ENCODE measurements around the gene FLYWCH2.

FLYWCH2 gene

DNA sequence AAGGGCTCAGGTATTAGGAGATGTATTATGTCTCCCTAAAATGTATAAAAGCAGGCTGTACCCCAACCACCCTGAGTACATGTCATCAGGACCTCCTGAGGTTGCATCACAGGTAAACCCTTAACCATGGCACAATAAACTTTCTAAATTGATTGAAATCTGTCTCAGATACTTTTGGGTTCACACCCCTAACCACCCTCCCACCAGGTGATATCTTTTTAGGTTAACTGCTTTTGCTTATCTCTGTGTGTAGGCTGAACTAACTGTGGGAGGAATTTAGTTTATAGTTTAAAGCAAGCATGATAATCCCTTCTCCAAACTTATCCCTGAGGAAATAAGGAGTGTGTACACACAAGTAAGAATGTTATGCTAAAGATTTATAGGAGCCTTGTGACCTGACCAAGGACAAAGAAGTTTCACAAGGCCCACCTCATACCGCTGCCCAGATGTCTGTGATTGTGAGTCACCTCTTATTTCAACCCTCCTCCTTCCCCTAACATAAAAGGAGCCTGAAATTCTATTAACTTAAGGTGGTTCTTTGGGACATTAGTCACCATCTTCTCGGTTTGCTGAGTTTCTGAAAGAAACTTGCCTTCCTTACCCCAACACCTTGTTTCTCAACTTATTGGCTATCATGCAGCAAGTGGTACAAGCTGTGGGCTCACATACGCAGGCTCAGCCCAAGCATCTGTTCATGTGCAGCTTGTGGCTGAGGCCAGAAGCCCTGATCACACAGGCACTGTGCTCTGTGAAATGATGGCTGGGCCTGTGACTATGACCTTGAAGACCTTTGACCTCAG is 36.3 kb upstream of the FLYWCH2 start:
- TF ChIP-seq, protein P1, sequence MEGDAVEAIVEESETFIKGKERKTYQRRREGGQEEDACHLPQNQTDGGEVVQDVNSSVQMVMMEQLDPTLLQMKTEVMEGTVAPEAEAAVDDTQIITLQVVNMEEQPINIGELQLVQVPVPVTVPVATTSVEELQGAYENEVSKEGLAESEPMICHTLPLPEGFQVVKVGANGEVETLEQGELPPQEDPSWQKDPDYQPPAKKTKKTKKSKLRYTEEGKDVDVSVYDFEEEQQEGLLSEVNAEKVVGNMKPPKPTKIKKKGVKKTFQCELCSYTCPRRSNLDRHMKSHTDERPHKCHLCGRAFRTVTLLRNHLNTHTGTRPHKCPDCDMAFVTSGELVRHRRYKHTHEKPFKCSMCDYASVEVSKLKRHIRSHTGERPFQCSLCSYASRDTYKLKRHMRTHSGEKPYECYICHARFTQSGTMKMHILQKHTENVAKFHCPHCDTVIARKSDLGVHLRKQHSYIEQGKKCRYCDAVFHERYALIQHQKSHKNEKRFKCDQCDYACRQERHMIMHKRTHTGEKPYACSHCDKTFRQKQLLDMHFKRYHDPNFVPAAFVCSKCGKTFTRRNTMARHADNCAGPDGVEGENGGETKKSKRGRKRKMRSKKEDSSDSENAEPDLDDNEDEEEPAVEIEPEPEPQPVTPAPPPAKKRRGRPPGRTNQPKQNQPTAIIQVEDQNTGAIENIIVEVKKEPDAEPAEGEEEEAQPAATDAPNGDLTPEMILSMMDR (IDR thresholded peaks at IDR 0.05; ENCODE audit: control insufficient read depth, extremely low read depth, insufficient read depth), result no peak
- DNase-seq (ENCODE audit: low read depth), result no peak
- no peak overlapping the region for H3K4me3 ChIP-seq (ENCODE audit: low read depth, low read length)

- TF ChIP-seq, protein P1 (IDR thresholded peaks at IDR 0.05; ENCODE audit: control insufficient read depth, extremely low read depth, insufficient read depth), result no peak
- DNase-seq (ENCODE audit: low read depth), result no peak
- no peak overlapping the region for H3K4me3 ChIP-seq (ENCODE audit: low read depth, low read length)
These were observed 33.9 kb upstream of the FLYWCH2 start for GRCh38 chr16:2848933-2849725.

GRCh38 chr16:2852003-2852730 is 30.8 kb upstream of the FLYWCH2 start:
- TF ChIP-seq, protein P1 (IDR thresholded peaks at IDR 0.05; ENCODE audit: control insufficient read depth, extremely low read depth, insufficient read depth), result no peak
- no peak overlapping the region for H3K4me3 ChIP-seq (ENCODE audit: low read depth, low read length)
- no peak for DNase-seq (ENCODE audit: low read depth)

- H3K4me3 ChIP-seq (ENCODE audit: low read depth, low read length), result no peak overlapping the region
- TF ChIP-seq, protein P1 (IDR thresholded peaks at IDR 0.05; ENCODE audit: control insufficient read depth, extremely low read depth, insufficient read depth), result no peak
- DNase-seq (ENCODE audit: low read depth), result no peak
These were observed 30.1 kb upstream of the FLYWCH2 start for GRCh38 chr16:2852731-2853507.

- DNase-seq (ENCODE audit: low read depth), result no peak
- TF ChIP-seq, protein P1 (IDR thresholded peaks at IDR 0.05; ENCODE audit: control insufficient read depth, extremely low read depth, insufficient read depth), result no peak
- H3K4me3 ChIP-seq (ENCODE audit: low read depth, low read length), result no peak overlapping the region
These were observed 29.4 kb upstream of the FLYWCH2 start for GRCh38 chr16:2853531-2854073.

All from LNCaP clone FGC (cell line).